Keratinocyte (primary cell): ENCODE data around the gene PPP1R3A. TPM values are rescaled to one million over a fixed set of nuclear protein-coding genes. Genes with fewer than 3 reads are reported as not detected.

ENCODE experiments used
- DNase-seq: peaks from one replicate; pipeline ENCODE4 v3.0.0-alpha.2; 2011; ENCODE audit warnings: low read depth, missing footprints, low spot score
- FAIRE-seq: peaks from 2 replicates; lab custom pipeline; 2011; peaks lifted over from hg19 to GRCh38; lab: Jason Lieb, UNC
- H2AFZ ChIP-seq: 2 replicates; pipeline ENCODE4 v1.6.0; 2012; ENCODE audit warnings: low read length, control low read depth, inconsistent platforms; ENCODE audit not compliant: control insufficient read depth
- H3K27ac ChIP-seq: 2 replicates; pipeline ENCODE4 v1.5.1; 2011; ENCODE audit warnings: low read length; ENCODE audit not compliant: control insufficient read depth, insufficient read depth
- H3K27me3 ChIP-seq: 3 replicates; pipeline ENCODE4 v1.6.0; 2011; ENCODE audit warnings: low read length; ENCODE audit not compliant: control insufficient read depth, insufficient read depth; ENCODE audit errors: extremely low read depth
- H3K36me3 ChIP-seq, 2 experiments: 2 replicates in 1 of 2; 3 replicates in 1 of 2; pipeline ENCODE4 v1.5.1; 2011; ENCODE audit warnings: low read length in 2 of 2, mild to moderate bottlenecking in 1 of 2; ENCODE audit not compliant: control insufficient read depth in 2 of 2, insufficient read depth in 2 of 2; ENCODE audit errors: extremely low read depth in 1 of 2
- H3K4me1 ChIP-seq: 3 replicates; pipeline ENCODE4 v1.5.1; 2011; ENCODE audit warnings: low read length; ENCODE audit not compliant: control insufficient read depth, insufficient read depth; ENCODE audit errors: extremely low read depth
- H3K4me2 ChIP-seq: 3 replicates; pipeline ENCODE4 v1.6.0; 2011; ENCODE audit warnings: low read depth, low read length; ENCODE audit not compliant: control insufficient read depth, insufficient read depth; ENCODE audit errors: extremely low read depth
- H3K4me3 ChIP-seq, 3 experiments: fragments of 200-600 bp in 1 of 3; sonication (generic) in 1 of 3; 2 replicates in 2 of 3; 3 replicates in 1 of 3; pipeline ENCODE4 v1.5.1; 2011 to 2016; ENCODE audit warnings: low read length in 3 of 3, mild to moderate bottlenecking in 3 of 3, control low read depth in 2 of 3, inconsistent platforms in 1 of 3, low read depth in 1 of 3, mixed read lengths in 1 of 3, mixed run types in 1 of 3, moderate library complexity in 1 of 3; ENCODE audit not compliant: control insufficient read depth in 2 of 3, insufficient read depth in 2 of 3; ENCODE audit errors: extremely low read depth in 1 of 3
- H3K79me2 ChIP-seq: 2 replicates; pipeline ENCODE4 v1.6.0; 2012; ENCODE audit warnings: low read length; ENCODE audit not compliant: control insufficient read depth, insufficient read depth
- H3K9ac ChIP-seq: 3 replicates; pipeline ENCODE4 v1.6.0; 2011; ENCODE audit warnings: low read length; ENCODE audit not compliant: control insufficient read depth, insufficient read depth; ENCODE audit errors: extremely low read depth
- H3K9me1 ChIP-seq: 3 replicates; pipeline ENCODE4 v1.6.0; 2011; ENCODE audit warnings: low read length; ENCODE audit not compliant: control insufficient read depth, insufficient read depth; ENCODE audit errors: extremely low read depth
- H3K9me3 ChIP-seq: 2 replicates; pipeline ENCODE4 v1.5.1; 2012; ENCODE audit warnings: low read depth, low read length; ENCODE audit not compliant: control insufficient read depth
- H4K20me1 ChIP-seq: 3 replicates; pipeline ENCODE4 v1.6.0; 2011; ENCODE audit warnings: low read length; ENCODE audit not compliant: control insufficient read depth, insufficient read depth; ENCODE audit errors: extremely low read depth
- CTCF ChIP-seq, 3 experiments: IDR thresholded peaks in 1 of 3; conservative IDR thresholded peaks in 1 of 3; optimal IDR thresholded peaks in 1 of 3; 2 replicates in 2 of 3; 3 replicates in 1 of 3; pipeline versions ENCODE3 to v1.5.1; 2011; ENCODE audit warnings: low read length in 3 of 3, mild to moderate bottlenecking in 3 of 3, moderate library complexity in 2 of 3, control low read depth in 1 of 3, inconsistent platforms in 1 of 3; ENCODE audit not compliant: insufficient read depth in 2 of 3; ENCODE audit errors: extremely low read depth in 1 of 3
- EZH2 ChIP-seq: IDR thresholded peaks from one replicate; pipeline ENCODE4 v1.6.1; 2012; ENCODE audit warnings: inconsistent platforms, mild to moderate bottlenecking, low read length, moderate library complexity
- dilution Hi-C: fragments of 300-500 bp; cut with MboI; formaldehyde crosslinking; loops from one replicate; pipeline ENCODE4 v1.7.0; 2020; ENCODE audit warnings: low sequenced_read_pairs; ENCODE audit not compliant: extremely low pct_ligation_motif_present
- polyA plus RNA-seq, 5 experiments: library from polyadenylated mRNA; depleted of rRNA in 3 of 5; stranded (reverse) in 3 of 5; stranded (forward) in 1 of 5; unstranded in 1 of 5; fragments of >200 nt; gene quantifications; 1 replicate in 1 of 5; 2 replicates in 3 of 5; 3 replicates in 1 of 5; pipeline versions ENCODE4 v1.2.1 to v1.2.3, GENCODE V29; 2011 to 2012; ENCODE audit warnings: missing spikeins in 2 of 5, low read depth in 1 of 5, low replicate concordance in 1 of 5

Gene PPP1R3A
- polyA plus RNA-seq, 1 donor (not counting 4 experiments of a cell fraction or from before 2014, with no cell fraction given): not detected

GRCh38 chr7:113953553-113953952 lies 34.7 kb upstream of the PPP1R3A start:
- Histone ChIP-seq H3K36me3 (no peaks in the 10 kb centered on the region), H3K4me3 (no peak overlapping the region), H2AFZ (no peak overlapping the region), H3K27me3 (no peaks in the 10 kb centered on the region), H3K9me3 (peaks cover 3% of the 10 kb centered on the region), H3K9me1 (no peaks in the 10 kb centered on the region), H3K27ac (no peak overlapping the region), H4K20me1 (no peaks in the 10 kb centered on the region), H3K4me1 (no peaks in the 10 kb centered on the region), H3K4me2 (no peak overlapping the region), H3K9ac (no peak overlapping the region), H3K79me2 (no peaks in the 10 kb centered on the region)
- no peak for TF ChIP-seq CTCF (optimal IDR thresholded peaks at IDR 0.05 in 1 of 3, IDR thresholded peaks at IDR 0.05 in 1 of 3, conservative IDR thresholded peaks at IDR 0.05 in 1 of 3; ENCODE audit: extremely low read depth in 1 of 3, insufficient read depth in 2 of 3, low read length in 3 of 3)
- FAIRE-seq: no peak
- dilution Hi-C loops: no loop called here
- no peak for DNase-seq

GRCh38 chr7:113945018-113945938 lies 26.5 kb upstream of the PPP1R3A start:
- Histone ChIP-seq H3K79me2 (no peaks in the 10 kb centered on the region), H3K9me3 (no peaks in the 10 kb centered on the region), H3K36me3 (no peaks in the 10 kb centered on the region), H2AFZ (no peak overlapping the region), H3K27me3 (no peaks in the 10 kb centered on the region), H3K9ac (no peak overlapping the region), H4K20me1 (no peaks in the 10 kb centered on the region), H3K9me1 (no peaks in the 10 kb centered on the region), H3K4me1 (no peaks in the 10 kb centered on the region), H3K27ac (no peak overlapping the region), H3K4me3 (no peak overlapping the region), H3K4me2 (no peak overlapping the region)
- dilution Hi-C loops: no loop called here
- DNase-seq: no peak
- FAIRE-seq: no peak
- TF ChIP-seq CTCF (optimal IDR thresholded peaks at IDR 0.05 in 1 of 3, IDR thresholded peaks at IDR 0.05 in 1 of 3, conservative IDR thresholded peaks at IDR 0.05 in 1 of 3; ENCODE audit: extremely low read depth in 1 of 3, insufficient read depth in 2 of 3, low read length in 3 of 3) (no peak), EZH2 (no peak)
